ENCODE measurements around the gene RHBDD1. TPM values are rescaled to one million over a fixed set of nuclear protein-coding genes. Genes with fewer than 3 reads are reported as not detected.

RHBDD1 gene
- total and polyA plus RNA-seq, 5 donors from 2014 or later = 24.7 to 56.4 (median 27.4) TPM

DNA sequence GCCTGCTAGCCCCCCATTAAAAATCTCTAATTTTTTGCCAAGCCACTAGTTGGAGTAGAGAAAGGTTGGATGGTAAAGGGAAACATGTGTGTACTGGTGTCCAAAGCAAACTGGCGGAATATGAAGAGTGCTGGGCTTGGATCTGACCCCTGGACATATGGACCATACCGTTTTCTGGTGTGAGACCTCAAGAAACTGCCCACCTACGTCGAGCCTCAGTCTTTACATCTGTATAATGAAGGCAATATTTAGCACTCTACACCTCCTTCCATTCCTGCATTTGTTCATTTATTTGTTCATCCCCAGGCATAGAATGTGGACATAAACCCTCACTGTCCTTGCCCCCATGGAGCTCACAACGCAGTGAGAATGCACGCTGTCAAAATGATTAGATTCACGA, 142.4 kb downstream of the RHBDD1 start:
- DNase-seq (no peak), ATAC-seq (ENCODE audit: low read depth in 2 of 2) (no peak)
- no peaks in the 10 kb centered on the region for H3K4me1 ChIP-seq (ENCODE audit: control insufficient read depth, insufficient read depth, low read length, poor library complexity, severe bottlenecking)
- H3K27ac ChIP-seq (ENCODE audit: insufficient read depth, low read length, poor library complexity, severe bottlenecking) = no peak overlapping the region
- H3K9me3 ChIP-seq (ENCODE audit: control insufficient read depth in 2 of 2, low read length in 2 of 2) = no peaks in the 10 kb centered on the region
- H3K36me3 ChIP-seq (ENCODE audit: control insufficient read depth, insufficient read depth, low read length) = no peaks in the 10 kb centered on the region
- Mint-ChIP-seq H3K27ac (no peak overlapping the region), H3K36me3 (peaks cover 16% of the 10 kb centered on the region), H3K4me3 (no peak overlapping the region), H3K4me1 (peaks cover 0 to 21% (median 15%) of the 10 kb centered on the region in 4 donors), H3K27me3 (no peaks in the 10 kb centered on the region), H3K9me3 (no peaks in the 10 kb centered on the region)
- no peak overlapping the region for H3K4me3 ChIP-seq (ENCODE audit: low read depth, low read length)
- no peaks in the 10 kb centered on the region for H3K27me3 ChIP-seq (ENCODE audit: control insufficient read depth, insufficient read depth, low read length)

DNA sequence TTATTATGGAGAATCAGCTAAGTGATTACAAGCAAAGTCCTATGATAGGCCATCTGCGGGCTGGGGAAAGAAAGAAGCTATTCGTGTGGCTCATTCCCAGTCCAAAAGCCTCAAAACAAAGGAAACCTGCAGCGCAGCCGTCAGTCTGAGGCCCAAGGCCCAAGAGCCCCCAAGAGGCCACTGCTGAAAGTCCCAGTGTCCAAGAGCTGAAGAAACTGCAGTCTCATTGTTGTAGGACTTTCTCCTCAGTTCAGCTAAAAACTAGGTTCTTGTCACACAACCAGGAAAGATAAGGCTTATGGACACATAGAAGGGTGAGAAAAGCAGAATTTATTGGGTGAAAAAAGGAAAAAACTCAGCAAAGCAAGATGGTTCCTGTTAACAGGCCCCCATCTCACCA, 143.2 kb downstream of the RHBDD1 start:
- peaks cover 10% of the 10 kb centered on the region for H3K36me3 Mint-ChIP-seq
- Histone ChIP-seq H3K27me3 (ENCODE audit: control insufficient read depth, insufficient read depth, low read length) (no peaks in the 10 kb centered on the region), H3K36me3 (ENCODE audit: control insufficient read depth, insufficient read depth, low read length) (no peaks in the 10 kb centered on the region), H3K4me1 (ENCODE audit: control insufficient read depth, insufficient read depth, low read length, poor library complexity, severe bottlenecking) (no peaks in the 10 kb centered on the region), H3K9me3 (ENCODE audit: control insufficient read depth in 2 of 2, low read length in 2 of 2) (no peaks in the 10 kb centered on the region), H3K27ac (ENCODE audit: insufficient read depth, low read length, poor library complexity, severe bottlenecking) (no peak overlapping the region), H3K4me3 (ENCODE audit: low read depth, low read length) (no peak overlapping the region)
- no peak for DNase-seq
- no peaks in the 10 kb centered on the region for H3K9me3 Mint-ChIP-seq
- H3K4me3 Mint-ChIP-seq = no peak overlapping the region
- peaks cover 0 to 27% (median 20%) of the 10 kb centered on the region in 4 donors for H3K4me1 Mint-ChIP-seq
- H3K27ac Mint-ChIP-seq = peak overlapping the region in 1 of 3 donors; percentile 33
- no peaks in the 10 kb centered on the region for H3K27me3 Mint-ChIP-seq
- no peak for ATAC-seq (ENCODE audit: low read depth in 2 of 2)

DNA sequence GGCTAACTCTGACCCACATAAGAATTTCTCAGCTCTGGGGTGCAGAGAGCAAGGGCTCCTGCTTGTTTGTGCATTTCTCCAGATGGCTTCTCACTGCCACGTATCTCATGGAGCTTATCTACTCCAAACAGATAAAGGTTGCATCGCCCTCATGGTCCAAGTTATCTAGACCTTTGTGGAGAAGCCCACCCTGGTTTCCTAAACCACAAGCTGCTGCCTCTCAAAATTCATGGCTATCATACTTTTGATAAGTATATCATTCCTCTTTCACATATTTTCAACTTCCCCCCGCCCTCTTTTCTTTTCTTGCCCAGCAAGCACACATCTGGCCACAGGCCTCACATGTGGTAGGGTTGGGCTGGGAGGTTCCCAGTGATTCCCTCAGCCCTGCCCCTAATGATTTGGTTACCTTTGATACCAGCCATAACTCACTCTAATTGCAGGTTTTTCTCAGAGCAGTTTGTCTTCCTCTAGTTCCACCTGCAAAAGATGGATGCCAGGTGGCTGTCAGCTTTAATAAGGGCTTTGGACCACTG, 146.0 kb downstream of the RHBDD1 start:
- Histone ChIP-seq H3K4me1 (ENCODE audit: control insufficient read depth, insufficient read depth, low read length, poor library complexity, severe bottlenecking) (peaks cover 9% of the 10 kb centered on the region), H3K9me3 (ENCODE audit: control insufficient read depth in 2 of 2, low read length in 2 of 2) (no peaks in the 10 kb centered on the region), H3K27ac (ENCODE audit: insufficient read depth, low read length, poor library complexity, severe bottlenecking) (no peak overlapping the region), H3K27me3 (ENCODE audit: control insufficient read depth, insufficient read depth, low read length) (no peaks in the 10 kb centered on the region), H3K4me3 (ENCODE audit: low read depth, low read length) (no peak overlapping the region), H3K36me3 (ENCODE audit: control insufficient read depth, insufficient read depth, low read length) (no peaks in the 10 kb centered on the region)
- DNase-seq (no peak), ATAC-seq (ENCODE audit: low read depth in 2 of 2) (no peak)
- peaks cover 5 to 35% (median 29%) of the 10 kb centered on the region in 4 donors for H3K4me1 Mint-ChIP-seq
- H3K4me3 Mint-ChIP-seq = no peak overlapping the region
- no peaks in the 10 kb centered on the region for H3K27me3 Mint-ChIP-seq
- H3K36me3 Mint-ChIP-seq = peaks cover 9% of the 10 kb centered on the region
- no peaks in the 10 kb centered on the region for H3K9me3 Mint-ChIP-seq
- peak overlapping the region in 1 of 3 donors; percentile 90 for H3K27ac Mint-ChIP-seq

DNA sequence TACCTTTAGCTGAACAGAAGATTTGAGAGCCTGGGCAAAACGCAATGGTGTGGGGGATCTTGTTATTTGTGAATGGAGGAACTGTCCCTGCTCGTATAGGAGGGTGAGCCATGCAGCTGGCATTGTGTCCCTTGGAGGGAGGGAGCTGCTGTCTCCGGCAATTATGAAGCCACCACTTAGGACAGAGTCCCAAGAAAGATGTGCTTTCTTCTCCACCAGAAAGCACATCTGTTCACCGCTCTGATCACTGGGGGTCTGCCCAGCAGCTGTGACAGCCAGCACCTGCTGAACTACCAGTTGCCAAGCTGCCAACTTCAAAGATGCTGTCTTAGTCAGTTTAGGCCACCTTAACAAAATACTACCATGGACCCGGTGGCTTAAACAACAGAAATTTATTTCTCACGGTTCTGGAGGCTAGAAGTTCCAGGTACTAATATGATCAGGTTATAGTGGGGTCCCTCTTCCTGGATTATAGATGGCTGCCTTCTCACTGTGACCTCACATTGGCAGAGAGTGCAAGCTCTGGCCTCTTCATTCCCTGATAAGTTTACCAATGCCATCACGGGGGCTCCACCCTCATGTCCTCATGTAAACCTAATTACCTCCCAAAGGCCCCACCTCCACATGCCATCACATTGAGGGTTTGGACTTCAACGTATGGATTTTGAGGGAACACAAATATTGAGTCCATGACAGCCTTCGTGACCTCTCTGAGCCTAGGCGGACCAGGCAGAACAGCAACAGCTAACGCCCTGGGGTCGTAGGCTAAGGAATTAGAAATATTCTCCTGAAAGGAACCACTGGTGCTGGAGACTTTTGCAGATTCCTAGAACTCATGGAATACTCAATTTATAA, 148.3 kb downstream of the RHBDD1 start:
- DNase-seq = peak in 1 of 3 donors; percentile 2
- ATAC-seq (ENCODE audit: low read depth in 2 of 2) = no peak

DNA sequence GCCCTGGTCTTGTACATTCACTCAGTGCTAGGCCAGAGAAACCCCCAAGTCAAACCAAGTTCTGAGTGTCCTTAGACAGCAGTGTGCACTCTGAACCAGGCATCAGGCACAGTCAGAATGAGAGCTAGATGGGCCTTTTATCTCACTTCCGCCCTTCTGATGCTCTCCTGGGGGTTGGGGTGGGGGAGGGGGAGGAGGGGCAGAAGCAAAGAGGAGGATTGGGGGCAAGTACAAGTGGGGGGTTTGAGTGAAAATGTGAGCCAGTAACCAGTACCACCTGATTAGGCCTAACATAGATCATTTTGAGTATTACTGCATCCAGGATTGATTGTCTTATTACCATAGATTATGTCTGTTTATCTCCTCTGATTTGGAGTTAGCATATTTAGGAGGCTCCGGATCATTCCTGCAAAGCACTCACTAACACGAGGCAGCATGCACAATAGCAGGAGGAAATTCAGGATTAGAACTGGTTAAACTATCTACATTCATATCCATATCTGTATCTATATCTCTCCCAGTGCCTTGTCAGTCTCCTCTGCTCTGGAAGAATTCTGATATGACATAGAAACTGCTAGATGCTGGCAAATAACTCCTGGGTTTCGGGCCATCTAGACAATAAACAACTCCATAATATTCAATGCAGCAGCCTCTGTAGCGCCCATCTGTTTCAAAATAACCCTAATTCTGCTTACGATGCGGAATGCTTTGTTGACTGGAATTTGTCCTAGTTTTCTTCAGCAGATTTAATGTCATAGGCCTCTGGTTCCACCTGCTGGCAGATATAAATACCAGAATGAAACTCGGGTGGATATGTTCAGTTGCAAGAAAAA, 149.1 kb downstream of the RHBDD1 start:
- Mint-ChIP-seq H3K27me3 (no peaks in the 10 kb centered on the region), H3K4me1 (peaks cover 5 to 26% (median 20%) of the 10 kb centered on the region in 4 donors), H3K36me3 (peaks cover 19% of the 10 kb centered on the region), H3K9me3 (no peaks in the 10 kb centered on the region), H3K27ac (peak overlapping the region; percentile 32 to 84 (median 76)), H3K4me3 (peak overlapping the region in 1 of 4 donors; percentile 46)
- ATAC-seq (ENCODE audit: low read depth in 2 of 2) (peak; percentile 46 to 76), DNase-seq (peak in 2 of 3 donors; percentile 29 to 74)
- Histone ChIP-seq H3K36me3 (ENCODE audit: control insufficient read depth, insufficient read depth, low read length) (peaks cover 2% of the 10 kb centered on the region), H3K9me3 (ENCODE audit: control insufficient read depth in 2 of 2, low read length in 2 of 2) (no peaks in the 10 kb centered on the region), H3K27ac (ENCODE audit: insufficient read depth, low read length, poor library complexity, severe bottlenecking) (no peak overlapping the region), H3K4me3 (ENCODE audit: low read depth, low read length) (no peak overlapping the region), H3K4me1 (ENCODE audit: control insufficient read depth, insufficient read depth, low read length, poor library complexity, severe bottlenecking) (peaks cover 9% of the 10 kb centered on the region), H3K27me3 (ENCODE audit: control insufficient read depth, insufficient read depth, low read length) (no peaks in the 10 kb centered on the region)

More for the DNA sequence above, 148.3 kb downstream of the RHBDD1 start:
- H3K27ac Mint-ChIP-seq = peak overlapping the region; percentile 32 to 84 (median 76)
- H3K27me3 ChIP-seq (ENCODE audit: control insufficient read depth, insufficient read depth, low read length) = no peaks in the 10 kb centered on the region
- no peak overlapping the region for H3K27ac ChIP-seq (ENCODE audit: insufficient read depth, low read length, poor library complexity, severe bottlenecking)
- peaks cover 13% of the 10 kb centered on the region for H3K36me3 Mint-ChIP-seq
- no peaks in the 10 kb centered on the region for H3K9me3 Mint-ChIP-seq
- H3K4me3 ChIP-seq (ENCODE audit: low read depth, low read length) = no peak overlapping the region
- H3K9me3 ChIP-seq (ENCODE audit: control insufficient read depth in 2 of 2, low read length in 2 of 2) = no peaks in the 10 kb centered on the region
- H3K27me3 Mint-ChIP-seq = no peaks in the 10 kb centered on the region
- H3K4me1 Mint-ChIP-seq = peaks cover 5 to 26% (median 20%) of the 10 kb centered on the region in 4 donors
- no peak overlapping the region for H3K4me3 Mint-ChIP-seq
- peaks cover 2% of the 10 kb centered on the region for H3K36me3 ChIP-seq (ENCODE audit: control insufficient read depth, insufficient read depth, low read length)
- peaks cover 9% of the 10 kb centered on the region for H3K4me1 ChIP-seq (ENCODE audit: control insufficient read depth, insufficient read depth, low read length, poor library complexity, severe bottlenecking)

DNA sequence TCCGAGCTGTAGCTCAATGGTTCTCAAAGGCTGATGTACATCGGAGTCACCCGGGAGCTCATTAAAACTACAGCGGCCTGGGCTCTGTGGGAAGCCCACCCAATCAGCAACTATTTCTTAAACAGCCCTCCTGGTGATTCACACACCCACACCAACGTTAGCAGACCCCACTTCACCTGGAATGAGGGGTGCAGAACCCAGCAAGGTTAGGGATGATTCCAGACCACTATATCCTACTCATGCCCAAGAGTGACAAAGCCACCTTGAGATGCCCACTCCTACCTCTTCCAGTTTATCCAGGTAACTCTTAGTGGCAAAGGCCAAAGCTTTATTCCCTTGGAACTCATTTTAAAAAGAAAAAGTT, 149.7 kb downstream of the RHBDD1 start:
- Mint-ChIP-seq H3K27ac (no peak overlapping the region), H3K36me3 (peaks cover 19% of the 10 kb centered on the region), H3K9me3 (no peaks in the 10 kb centered on the region), H3K4me3 (no peak overlapping the region), H3K4me1 (peaks cover 5 to 24% (median 19%) of the 10 kb centered on the region in 4 donors), H3K27me3 (no peaks in the 10 kb centered on the region)
- ATAC-seq (ENCODE audit: low read depth in 2 of 2) (no peak), DNase-seq (no peak)
- no peak overlapping the region for H3K27ac ChIP-seq (ENCODE audit: insufficient read depth, low read length, poor library complexity, severe bottlenecking)
- H3K36me3 ChIP-seq (ENCODE audit: control insufficient read depth, insufficient read depth, low read length) = peaks cover 2% of the 10 kb centered on the region
- H3K9me3 ChIP-seq (ENCODE audit: control insufficient read depth in 2 of 2, low read length in 2 of 2) = no peaks in the 10 kb centered on the region
- no peak overlapping the region for H3K4me3 ChIP-seq (ENCODE audit: low read depth, low read length)
- peaks cover 9% of the 10 kb centered on the region for H3K4me1 ChIP-seq (ENCODE audit: control insufficient read depth, insufficient read depth, low read length, poor library complexity, severe bottlenecking)
- no peaks in the 10 kb centered on the region for H3K27me3 ChIP-seq (ENCODE audit: control insufficient read depth, insufficient read depth, low read length)

DNA sequence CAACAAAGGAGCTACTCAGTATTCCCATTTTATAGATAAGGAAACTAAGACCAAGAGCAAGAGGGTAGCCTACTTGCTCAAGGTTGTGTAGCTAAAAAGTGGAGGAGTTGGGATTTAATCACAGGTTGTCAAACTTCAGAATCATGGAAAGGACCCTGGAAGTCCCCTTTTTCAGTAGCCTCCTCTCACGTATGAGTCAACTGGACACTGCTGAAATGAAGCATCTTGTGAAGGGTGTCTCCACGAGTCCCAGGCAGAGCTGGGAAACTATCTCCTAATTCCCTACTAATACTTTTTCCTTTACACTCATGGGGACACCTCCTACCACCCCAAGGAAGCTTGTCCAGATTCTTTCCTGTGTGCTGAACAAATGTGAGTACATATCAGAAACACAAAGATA, 155.8 kb downstream of the RHBDD1 start:
- Histone ChIP-seq H3K36me3 (ENCODE audit: control insufficient read depth, insufficient read depth, low read length) (peaks cover 15% of the 10 kb centered on the region), H3K27ac (ENCODE audit: insufficient read depth, low read length, poor library complexity, severe bottlenecking) (no peak overlapping the region), H3K4me3 (ENCODE audit: low read depth, low read length) (no peak overlapping the region), H3K27me3 (ENCODE audit: control insufficient read depth, insufficient read depth, low read length) (no peaks in the 10 kb centered on the region), H3K4me1 (ENCODE audit: control insufficient read depth, insufficient read depth, low read length, poor library complexity, severe bottlenecking) (no peaks in the 10 kb centered on the region), H3K9me3 (ENCODE audit: control insufficient read depth in 2 of 2, low read length in 2 of 2) (no peaks in the 10 kb centered on the region)
- Mint-ChIP-seq H3K27me3 (no peaks in the 10 kb centered on the region), H3K4me3 (no peak overlapping the region), H3K4me1 (no peaks in the 10 kb centered on the region), H3K36me3 (peaks cover 59% of the 10 kb centered on the region), H3K27ac (no peak overlapping the region), H3K9me3 (peaks cover 0 to 2% (median 0%) of the 10 kb centered on the region in 7 donors)
- no peak for DNase-seq
- ATAC-seq (ENCODE audit: low read depth in 2 of 2) = no peak

Measured in CD4-positive, CD25-positive, alpha-beta regulatory T cell (primary cell).